Femur (tissue), 1 donor: ENCODE data around the gene CPEB1.
"Not testable (repeated sequence)": the region's sequence is repeated elsewhere in the genome, so short reads cannot be mapped to it uniquely, and the experiment has no call there.

ENCODE experiments used
- DNase-seq: peaks from one replicate; pipeline ENCODE4 v3.0.0-alpha.2; 2017

Gene CPEB1

DNA sequence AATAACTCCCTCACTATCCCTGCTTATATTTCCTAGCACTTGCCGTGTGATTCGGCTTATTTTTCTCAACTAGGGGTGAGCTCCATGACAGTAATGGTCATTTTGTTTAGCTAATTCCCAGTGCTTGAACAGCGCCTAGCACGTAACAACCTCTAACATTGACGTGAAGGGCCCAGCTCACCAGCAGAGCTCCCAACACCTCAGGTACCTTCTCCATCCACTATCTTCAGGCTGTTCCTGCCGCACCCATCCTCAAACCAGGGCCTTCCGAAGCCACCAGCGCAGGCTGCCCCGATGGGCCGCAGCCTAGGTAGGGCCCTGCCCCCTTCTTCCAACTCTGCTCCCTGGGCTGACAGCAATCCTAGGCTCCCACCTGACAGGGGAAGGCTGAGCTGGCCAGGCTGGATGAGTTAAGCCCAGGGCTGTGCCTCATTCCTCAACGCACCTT lies 106.2 kb downstream of the CPEB1 start:
- no peak for DNase-seq

DNA sequence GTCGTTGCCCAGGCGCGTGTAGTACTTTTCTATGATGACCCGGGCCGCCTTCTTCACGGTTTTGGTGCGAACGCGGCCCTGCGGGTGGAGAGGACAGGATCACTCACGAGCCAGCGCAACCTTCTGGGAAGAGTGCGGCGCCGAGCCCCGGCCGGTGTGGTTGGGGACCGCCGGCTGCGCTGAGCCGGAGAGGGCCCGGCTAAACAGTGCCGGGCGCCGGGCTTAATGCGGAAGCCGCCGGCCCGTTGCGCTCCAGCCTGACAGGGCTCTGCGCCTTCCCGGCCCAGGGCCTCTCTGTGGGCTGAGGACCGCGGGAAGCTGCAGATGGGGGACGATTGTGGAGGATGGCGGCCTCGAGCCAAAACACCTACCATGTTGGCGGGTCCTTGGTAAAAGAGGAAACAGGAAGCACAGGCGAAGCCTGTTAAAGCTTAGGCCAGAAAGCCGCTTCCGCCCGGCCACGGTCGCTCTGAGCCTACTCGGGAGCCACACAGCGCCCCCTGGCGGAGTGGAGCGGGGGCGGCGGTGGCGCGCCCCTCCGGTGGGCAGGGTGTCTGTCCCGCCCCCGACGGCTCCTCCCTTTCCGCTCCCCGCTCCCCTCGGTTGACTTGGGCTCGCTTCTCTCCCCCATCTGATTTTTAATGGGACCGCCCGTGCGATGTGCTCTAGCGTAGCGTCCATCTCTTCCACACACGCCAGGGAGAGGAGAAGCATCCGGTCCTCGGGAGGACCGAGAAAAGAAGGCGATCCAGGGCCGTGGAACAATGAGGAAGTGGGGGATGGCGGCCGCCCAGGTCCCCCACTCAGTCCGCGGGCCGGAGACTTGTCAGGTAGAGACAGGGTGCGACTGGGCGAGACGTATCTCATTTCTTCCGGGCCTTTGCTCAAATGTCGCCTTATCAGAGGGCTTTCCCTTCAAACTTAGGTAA lies 106.8 kb downstream of the CPEB1 start, which contains the start of gene RPS17:
RPS17 (minus strand) TSS at position 403 of the 929 bp plus-strand sequence; CDS start at position 374, 29 bp downstream.
- peak; percentile 98 for DNase-seq

DNA sequence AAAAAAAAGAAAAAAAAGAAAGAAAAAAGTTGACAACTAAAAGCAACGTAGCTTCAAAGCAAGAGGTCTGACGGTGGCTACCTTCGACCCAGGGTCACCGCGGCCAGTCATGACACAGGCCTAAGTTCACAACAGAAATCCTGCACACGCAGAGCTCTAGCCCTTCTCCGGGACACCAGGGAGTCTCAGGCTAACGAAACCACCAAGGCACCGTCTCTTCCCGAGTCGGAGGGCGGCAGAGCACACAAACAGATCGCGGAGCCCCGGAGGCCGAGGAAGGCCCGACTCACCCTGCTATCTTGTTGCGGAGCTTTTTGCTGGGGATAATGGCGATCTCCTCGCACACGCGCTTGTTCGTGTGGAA lies 107.5 kb downstream of the CPEB1 start:
- no peak for DNase-seq

DNA sequence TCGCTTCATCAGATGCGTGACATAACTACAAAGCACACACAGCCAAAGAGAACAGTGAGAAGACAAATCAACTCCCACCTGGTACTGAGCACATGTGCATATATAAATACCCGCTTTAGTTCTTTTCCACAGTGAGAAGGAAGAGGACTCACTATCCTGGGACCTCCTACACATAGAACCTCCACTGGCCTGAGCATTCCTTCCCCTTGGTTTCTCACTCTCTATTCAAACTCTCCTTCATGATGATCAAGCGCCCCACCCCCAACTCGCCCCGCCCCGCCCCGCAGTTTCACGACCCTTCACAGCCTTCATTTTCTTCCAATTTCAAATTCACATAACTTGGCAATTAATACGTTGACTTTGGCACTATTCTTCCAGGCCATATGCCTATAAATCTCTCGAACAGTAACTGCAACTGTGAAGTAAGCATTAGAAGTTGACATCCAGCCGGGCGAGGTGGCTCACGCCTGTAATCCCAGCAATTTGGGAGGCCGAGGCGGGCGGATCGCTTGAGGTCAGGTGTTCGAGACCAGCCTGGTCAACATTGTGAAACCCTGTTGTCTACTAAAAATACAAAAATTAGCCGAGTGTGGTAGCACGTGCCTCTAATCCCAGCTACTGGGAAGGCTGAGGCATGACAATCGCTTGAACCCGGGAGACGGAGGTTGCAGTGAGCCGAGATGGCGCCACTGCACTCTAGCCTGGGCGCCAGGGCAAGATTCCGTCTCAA lies 108.0 kb downstream of the CPEB1 start:
- DNase-seq, result no peak

DNA sequence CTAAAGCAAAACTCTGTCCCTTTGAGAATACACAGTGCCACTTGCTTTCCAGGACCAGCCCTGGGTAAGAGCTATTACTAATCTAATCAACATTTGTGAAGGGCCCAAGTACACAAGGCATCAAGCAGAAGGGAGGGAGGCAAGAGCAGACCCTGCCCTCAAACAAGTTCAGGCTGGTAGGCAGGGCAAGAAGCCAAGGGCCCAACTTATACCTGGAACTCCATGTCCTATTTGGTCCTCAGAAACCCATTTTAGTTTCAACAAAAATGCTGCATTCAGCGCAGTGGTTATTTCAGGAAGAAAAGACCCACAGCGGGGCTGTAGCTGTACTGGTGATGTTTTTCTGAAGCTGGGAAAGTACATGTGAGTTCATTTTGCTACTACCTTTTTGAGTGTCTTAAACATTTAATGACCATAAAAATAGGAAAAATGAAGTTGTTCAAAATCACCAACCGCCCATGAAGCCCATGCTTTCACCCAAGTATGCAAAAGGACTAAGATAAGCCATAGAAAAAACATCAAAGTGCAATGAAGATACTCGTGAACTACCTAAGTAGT lies 109.7 kb downstream of the CPEB1 start:
- DNase-seq, result no peak

DNA sequence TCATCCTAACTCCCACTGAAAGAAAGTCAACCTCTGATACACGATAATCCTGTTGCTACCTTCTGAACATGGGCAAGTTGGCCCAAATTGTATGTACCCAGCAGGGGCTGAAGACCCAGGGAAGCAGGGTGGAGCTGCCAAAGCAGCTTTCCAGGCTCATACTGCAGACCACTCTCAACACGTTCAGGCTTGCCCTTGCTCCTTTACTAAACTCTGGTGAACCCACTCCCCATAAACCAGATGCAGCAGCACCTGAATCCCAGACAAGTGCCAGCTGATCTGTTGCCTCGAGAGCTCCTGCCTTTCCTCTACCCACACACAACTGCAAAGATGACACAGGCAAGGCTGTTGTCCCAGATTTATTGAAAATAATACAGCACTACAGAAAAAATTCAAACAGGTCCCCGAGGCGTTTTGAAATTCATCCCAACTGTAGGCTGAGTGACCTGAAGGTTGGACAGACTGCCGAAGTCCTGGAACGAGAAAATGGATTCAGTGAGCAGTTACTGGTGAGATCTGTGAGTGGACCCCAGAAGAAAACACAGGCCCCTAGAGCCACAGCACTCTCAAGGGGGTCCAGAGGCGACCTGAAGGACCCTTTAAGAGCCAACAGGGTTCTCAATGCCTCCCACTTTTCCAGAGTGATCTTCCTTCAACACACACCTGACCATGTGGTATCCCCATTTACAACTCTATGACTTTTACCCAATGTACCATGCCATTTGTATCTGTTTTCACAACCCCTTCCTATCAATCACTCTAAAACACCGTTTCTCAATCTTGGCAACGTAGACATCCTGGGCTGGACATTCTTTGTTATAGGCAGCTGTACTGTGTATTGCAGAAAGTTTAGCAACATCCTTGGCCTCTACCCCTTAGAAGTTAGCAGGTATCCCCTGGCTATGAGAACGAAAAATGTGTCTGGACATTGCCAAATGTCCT lies 110.5 kb downstream of the CPEB1 start:
- peak; percentile 1 for DNase-seq

DNA sequence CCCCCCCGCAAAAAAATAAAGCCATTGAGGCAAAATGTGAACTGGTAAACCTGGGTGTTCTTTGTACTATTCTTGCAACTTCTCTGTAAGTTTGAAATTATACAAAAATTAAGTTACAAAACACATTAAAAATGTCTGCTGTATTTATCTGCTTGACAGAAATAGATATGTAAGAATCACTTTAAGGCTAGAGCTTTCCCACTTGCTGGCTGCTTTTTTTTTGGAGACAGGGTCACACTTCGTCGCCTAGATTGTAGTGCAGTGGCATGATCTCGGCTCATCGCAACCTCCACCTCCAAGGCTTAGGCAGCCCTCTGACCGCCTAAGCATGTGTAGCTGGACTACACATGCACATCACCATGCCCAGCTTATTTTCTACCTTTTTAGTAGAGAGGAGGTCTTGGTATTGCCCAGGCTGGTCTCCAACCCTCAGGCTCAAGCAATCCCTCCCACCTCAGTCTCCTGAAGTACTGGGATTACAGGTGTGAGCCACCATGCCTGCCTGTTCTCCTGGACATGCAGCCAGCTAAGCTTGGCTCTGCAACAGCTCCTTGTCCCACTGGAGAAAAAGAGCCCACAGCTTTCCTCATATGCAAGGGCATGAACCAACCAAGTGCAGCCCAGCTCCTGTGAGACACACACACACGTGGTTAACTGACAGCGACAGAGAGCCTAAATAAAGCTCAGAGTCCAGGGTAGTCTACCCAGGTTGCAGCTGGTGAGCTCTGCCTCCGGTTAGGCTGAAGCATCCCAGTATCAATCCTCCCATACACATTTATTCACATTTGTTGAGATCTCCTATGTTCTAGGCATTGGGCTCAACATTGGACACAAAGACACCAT lies 111.4 kb downstream of the CPEB1 start:
- peak; percentile 8 for DNase-seq

DNA sequence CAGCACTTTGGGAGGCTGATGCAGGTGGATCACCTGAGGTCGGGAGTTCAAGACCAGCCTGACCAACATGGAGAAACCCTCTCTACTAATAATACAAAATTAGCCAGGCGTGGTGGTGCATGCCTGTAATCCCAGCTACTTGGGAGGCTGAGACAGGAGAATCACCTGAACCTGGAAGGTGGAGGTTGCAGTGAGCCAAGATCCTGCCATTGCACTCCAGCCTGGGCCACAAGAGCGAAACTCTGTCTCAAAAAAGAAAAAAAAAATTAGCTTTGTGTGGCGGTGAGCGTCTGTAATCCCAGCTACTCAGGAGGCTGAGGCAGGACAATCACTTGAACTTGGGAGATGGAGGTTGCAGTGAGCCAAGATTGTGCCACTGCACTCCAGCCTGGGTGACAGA lies 112.0 kb downstream of the CPEB1 start:
- peak; percentile 1 for DNase-seq

DNA sequence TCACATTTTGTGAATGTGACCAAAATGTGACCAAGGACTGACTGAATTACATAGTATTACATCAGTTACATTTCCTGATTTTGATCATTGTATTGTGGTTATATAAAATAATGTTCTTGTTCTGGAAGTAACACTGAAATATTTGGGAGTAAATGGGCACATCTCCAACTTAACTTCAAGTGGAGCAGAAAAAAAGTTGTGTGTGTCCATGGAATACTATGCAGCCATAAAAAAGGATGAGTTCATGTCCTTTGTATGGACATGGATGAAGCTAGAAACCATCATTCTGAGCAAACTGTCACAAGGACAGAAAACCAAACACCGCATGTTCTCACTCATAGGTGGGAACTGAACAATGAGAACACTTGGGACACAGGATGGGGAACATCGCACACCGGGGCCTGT lies 112.7 kb downstream of the CPEB1 start:
- not testable (repeated sequence) for DNase-seq

DNA sequence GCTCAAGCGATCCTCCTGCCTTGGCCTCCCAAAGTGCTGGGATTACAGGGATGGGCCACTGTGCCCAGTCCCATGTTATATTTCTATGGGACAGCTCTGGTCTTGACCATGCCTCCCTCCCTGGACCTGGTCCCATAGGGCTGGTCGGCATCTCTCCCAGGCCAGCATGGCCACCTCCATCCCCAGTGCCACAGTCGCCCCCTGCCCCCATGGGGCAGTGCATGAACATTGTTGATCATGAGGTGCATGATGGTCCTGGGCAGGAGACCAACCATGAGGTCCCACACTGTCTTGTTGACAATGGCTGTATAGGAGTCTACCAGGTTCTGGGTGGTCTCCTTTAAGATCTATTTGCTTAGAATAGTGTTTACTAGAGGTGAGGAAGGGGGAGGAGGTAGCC lies 113.4 kb downstream of the CPEB1 start:
- peak; percentile 7 for DNase-seq

DNA sequence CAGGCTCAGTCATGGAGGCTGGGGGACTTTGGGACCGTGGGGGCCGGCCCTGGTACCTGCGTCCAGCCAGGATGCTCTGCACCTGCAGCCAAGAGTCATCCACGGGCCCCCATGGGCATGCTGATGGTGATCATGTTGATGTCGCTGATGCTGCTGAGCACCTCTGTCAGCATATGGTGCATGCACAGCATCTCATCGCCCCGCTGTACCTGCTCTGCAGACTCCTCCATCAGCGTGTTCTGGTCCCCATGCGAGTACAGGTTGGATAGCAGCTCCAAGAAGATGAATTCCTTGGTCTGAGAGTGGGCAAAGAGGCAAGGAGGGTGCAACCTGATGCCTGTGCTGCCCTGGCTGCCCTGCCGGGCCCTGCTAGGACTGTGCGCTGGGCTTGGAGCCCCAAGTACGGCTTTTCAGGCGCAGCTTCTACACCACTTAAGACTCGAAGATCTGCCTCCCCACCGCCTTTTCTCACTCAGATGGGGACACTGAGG lies 114.1 kb downstream of the CPEB1 start:
- no peak for DNase-seq

DNA sequence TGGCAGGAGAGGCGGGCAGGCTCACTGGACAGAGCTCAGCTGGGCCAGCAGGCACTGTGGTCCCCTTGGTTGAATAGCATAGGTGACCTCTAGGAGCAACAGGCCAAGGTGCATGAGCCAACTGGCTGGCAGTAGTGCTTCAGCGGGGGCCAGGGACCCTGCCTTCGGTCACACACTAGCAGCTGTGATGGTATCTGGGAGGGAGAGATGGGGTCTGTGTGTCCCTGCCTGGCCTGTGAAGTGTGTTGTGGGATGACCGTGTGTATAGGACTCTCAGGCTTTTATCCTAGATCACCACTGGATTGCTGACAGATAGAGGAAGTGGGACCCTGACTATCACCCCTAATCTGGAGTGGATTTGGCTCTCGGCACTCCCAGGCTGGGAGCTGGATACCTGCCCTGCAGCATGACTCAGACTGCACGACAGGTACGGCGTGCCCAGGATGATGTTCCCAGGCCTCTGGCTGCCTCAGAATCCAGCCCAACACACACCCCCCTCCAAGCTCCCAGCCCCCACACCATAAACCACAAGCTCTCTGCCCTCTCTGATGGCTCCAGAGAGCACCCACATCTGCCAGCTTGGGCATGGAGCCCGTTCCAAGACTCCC lies 114.7 kb downstream of the CPEB1 start:
- peak; percentile 15 for DNase-seq

DNA sequence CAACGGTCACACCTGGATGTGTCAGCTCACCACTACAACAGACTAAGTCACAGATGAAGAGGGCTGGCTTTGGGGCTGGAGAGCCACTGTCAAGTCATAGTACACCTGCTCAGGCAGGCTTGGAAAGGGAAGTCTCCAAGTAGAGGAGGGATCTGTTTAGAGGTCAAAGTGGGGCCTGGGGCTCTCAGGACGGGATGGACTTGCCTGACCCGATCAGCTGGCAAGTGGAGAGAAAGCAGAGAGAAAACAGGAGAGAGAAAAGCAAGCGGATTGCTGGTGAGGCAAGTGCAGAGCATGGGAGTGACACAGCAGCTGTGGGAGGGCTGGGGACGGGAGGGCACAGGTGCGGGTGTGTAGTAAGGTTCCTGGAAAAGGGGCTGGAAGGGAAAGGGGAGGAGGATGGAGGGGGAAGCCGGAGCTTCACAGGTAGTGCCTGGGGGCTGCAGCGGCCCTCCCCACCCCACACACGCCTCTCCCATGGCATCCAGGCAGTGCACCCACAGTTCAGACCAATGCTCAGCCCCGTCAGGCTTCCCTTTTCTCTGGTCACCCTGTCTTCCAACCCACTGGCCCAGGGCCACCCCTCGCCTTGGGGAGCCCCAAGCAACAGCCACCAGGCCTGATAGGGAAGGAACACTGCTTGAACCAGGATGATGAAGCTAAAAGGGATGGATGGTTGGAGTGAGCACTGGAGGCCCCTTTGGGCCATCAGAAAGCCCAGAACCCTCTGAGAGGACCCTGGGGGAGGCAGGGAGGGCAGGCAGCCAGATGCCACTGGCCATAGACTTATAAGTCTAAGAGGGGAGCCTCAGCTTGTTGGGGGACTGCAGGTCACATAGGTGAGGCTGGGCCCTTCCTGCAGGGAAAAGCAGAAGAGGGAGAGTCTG lies 115.4 kb downstream of the CPEB1 start:
- DNase-seq, result peak; percentile 15

DNA sequence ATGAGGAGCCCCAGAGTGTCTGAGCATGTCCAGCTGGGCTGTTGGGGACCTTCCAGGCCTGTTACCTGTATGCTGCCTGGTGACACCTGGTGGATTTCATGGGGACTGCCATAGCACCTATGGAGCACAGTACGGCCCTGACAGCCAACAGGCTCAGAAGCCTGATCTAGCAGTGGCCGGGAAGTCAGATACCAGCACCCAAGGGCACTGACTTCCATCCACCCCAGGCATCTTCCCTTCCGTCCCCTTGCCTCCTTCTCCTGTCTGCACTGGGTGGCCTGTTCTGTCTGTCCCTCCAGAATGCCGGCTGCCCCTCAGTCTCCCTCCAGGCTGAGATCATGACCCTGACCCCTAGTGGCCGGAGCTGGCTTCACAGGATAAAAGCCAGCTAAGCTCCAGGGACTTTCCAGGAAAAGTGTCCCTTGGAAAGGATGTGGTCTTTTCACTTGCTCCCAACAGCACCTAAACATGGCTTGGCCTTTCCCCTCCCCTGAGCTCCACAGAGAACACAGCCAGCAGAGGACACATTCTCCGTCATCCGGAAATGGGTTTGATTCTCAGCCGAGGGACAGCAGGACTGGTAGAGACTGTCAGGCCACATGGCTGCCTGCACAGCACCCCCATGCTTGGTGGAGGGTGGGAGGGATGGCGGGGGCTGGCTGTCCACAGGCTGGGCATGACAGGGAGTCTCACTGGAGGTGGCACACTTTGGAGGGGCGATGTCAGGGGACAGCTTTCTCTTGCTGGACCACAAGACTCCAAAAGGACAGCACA lies 116.4 kb downstream of the CPEB1 start:
- DNase-seq, result peak; percentile 69

DNA sequence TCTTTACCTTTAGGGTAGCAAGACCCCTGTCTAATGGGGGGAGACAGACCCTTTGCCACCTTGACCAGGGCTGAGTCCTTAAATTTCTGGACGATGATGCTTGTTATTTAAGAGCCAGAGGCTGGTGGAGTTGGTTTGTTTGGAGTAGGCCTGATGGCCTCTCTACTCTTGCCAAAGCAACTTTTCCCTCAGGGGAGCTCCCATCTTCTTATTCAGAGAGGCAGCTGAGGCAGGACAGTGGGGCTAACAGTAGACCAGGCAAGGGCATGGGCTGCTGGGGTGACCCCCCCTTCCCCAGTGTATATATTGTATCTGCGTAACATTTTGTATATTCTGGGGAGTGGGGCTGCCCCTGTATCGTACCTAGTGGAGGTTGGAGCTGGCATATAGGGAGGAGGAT lies 117.2 kb downstream of the CPEB1 start:
- peak; percentile 7 for DNase-seq

DNA sequence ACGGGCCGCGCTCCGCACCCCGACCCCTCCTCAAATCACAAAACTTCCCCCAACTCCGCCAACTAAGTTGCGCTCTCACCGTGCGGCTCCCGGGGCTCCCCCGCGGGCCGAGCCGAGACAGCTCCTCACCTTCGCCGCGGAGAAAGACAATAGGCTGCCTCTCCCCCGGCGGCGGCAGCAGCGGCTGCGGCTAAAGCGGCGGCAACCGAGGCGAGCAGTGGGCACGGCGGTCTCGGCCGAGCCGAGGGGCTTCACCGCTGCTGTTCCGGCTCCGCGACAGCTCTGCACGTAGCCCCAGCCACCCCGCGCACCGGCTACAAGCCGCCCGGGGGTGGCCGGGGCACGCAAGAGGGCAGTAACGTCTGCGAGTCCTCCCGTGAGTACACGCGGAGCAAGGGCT lies 133.6 kb downstream of the CPEB1 start:
- DNase-seq, result not testable (repeated sequence)

DNA sequence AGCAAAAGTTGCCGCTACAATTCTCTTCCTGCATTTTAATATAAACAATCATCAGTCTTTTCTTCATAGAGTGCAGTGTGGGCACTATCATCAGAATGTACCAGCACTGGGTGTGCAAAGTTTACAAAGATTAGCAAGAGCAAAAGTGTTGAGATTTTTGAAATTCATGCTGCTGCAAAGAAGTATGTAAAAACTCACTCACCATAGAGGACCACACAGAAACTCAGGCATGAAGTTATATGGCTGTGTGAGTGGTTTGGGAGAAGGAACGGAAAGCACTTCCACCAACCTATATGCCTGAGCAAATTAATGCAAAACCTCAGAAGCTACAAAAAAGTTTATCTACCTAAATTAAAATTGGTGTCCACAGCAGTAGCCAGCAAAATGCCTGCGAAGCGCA lies 139.5 kb downstream of the CPEB1 start:
- DNase-seq, result not testable (repeated sequence)

DNA sequence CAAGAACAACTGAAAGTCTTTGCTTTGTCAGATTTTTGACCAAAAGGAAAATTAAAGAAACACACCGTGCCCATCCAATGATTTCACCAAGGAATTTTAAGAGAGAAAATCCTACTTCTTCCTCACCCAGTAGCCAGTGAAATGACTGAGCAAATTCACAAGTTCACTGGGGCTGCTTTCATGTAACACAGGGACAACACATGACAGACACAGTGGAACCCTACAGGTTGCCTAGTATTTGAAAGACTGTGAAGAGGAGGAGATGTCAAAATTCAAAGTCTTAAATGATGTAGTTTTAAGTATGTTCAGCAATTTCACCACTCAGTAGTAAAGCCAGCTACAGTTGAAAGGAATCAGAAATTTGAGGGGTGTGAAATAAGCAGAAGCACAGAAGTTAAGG lies 140.1 kb downstream of the CPEB1 start:
- not testable (repeated sequence) for DNase-seq

DNA sequence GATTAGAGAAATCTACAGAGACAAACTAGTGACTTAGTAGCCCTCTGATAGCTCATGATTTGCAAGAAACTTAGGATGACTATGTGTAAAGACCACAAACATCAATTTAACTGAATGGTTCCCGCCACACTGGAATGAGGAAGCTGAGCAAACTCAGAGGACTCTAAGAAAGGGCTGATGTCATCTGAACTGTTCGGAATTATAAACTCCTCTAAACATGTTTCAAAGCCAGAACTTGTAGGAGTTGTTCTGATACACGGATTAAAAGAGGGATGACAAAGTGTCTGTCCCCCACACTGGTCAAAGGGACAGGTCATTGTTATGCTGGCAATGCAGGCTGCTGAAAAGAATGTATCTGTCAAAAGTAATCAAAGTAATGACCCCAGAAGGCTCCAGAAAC lies 141.3 kb downstream of the CPEB1 start:
- DNase-seq, result not testable (repeated sequence)
